GM12878 (cell line): ENCODE results near the gene CTH. TPM values are rescaled to one million over a fixed set of nuclear protein-coding genes. Genes with fewer than 3 reads are reported as not detected.
"Not testable (repeated sequence)": the region's sequence is repeated elsewhere in the genome, so short reads cannot be mapped to it uniquely, and the experiment has no call there.

Experiments used
- ATAC-seq: fragments of 200-7000 bp; cut with Tn5 transposase; 3 replicates; pipeline ENCODE4 v1.9.1; 2020; ENCODE audit warnings: mild to moderate bottlenecking, moderate library complexity
- BruUV-seq: library from RNA; stranded (reverse); fragments of 400-500 nt; replicated peaks from 2 replicates; lab custom pipeline; 2021; lab: Mats Ljungman, UMichigan
- CTCF ChIA-PET: fragments of 300-600 bp; sonication (Branson Sonifier 250); formaldehyde crosslinking; extraction: SDS; loops from one replicate; lab custom pipeline; 2021; ENCODE audit warnings: inconsistent platforms; lab: Yijun Ruan, JAX
- POLR2A ChIA-PET: fragments of 350-600 bp; formaldehyde crosslinking; extraction: SDS; loops from one replicate; lab custom pipeline; 2021; ENCODE audit warnings: inconsistent platforms; lab: Charles Lee
- RAD21 ChIA-PET: fragments of 300-600 bp; sonication (Branson Sonifier 250); formaldehyde crosslinking; loops from one replicate; lab custom pipeline; 2023; ENCODE audit warnings: antibody characterized with exemption; ENCODE audit not compliant: unreplicated experiment; lab: Charles Lee
- SMC1A ChIA-PET: fragments of 300-600 bp; sonication (Branson Sonifier 250); formaldehyde crosslinking; loops from one replicate; lab custom pipeline; 2023; ENCODE audit not compliant: unreplicated experiment, uncharacterized antibody; lab: Charles Lee
- DNase-seq: peaks from one replicate; pipeline ENCODE4 v3.0.0-alpha.2; 2011; ENCODE audit warnings: low read depth, low spot score
- FAIRE-seq: peaks from 3 replicates; lab custom pipeline; 2011; peaks lifted over from hg19 to GRCh38; lab: Jason Lieb, UNC
- H2AFZ ChIP-seq: 2 replicates; pipeline ENCODE4 v1.6.0; 2011; ENCODE audit warnings: low read depth, low read length, control low read depth; ENCODE audit not compliant: control insufficient read depth
- H3K27ac ChIP-seq: 2 replicates; pipeline ENCODE4 v1.5.1; 2011; ENCODE audit warnings: control low read depth; ENCODE audit not compliant: control insufficient read depth, insufficient read depth
- H3K27me3 ChIP-seq, 2 experiments: replicated peaks in 1 of 2; 2 replicates each; pipeline versions ENCODE4 v1.6.0 to v1.6.1; 2011; ENCODE audit warnings: low read length in 1 of 2; ENCODE audit not compliant: control insufficient read depth in 2 of 2, insufficient read depth in 2 of 2
- H3K36me3 ChIP-seq, 2 experiments: 2 replicates each; pipeline ENCODE4 v1.5.1; 2011; ENCODE audit warnings: low read length in 1 of 2; ENCODE audit not compliant: control insufficient read depth in 2 of 2, insufficient read depth in 2 of 2
- H3K4me1 ChIP-seq: 2 replicates; pipeline ENCODE4 v1.6.1; 2011; ENCODE audit warnings: mild to moderate bottlenecking, low read length, moderate library complexity, mixed read lengths; ENCODE audit not compliant: control insufficient read depth, insufficient read depth
- H3K4me2 ChIP-seq: 2 replicates; pipeline ENCODE4 v1.6.0; 2011; ENCODE audit warnings: control low read depth; ENCODE audit not compliant: control insufficient read depth, insufficient read depth
- H3K4me3 ChIP-seq: fragments of 200-600 bp; sonication (generic); 2 replicates; pipeline ENCODE4 v1.5.1; 2016
- H3K79me2 ChIP-seq: 2 replicates; pipeline ENCODE4 v1.6.0; 2011; ENCODE audit warnings: low read length; ENCODE audit not compliant: control insufficient read depth, insufficient read depth
- H3K9ac ChIP-seq: 2 replicates; pipeline ENCODE4 v1.8.0; 2011; ENCODE audit warnings: low read length, control low read depth, mixed read lengths; ENCODE audit not compliant: control insufficient read depth, insufficient read depth
- H3K9me3 ChIP-seq: replicated peaks from 3 replicates; pipeline ENCODE4 v1.5.1; 2011; ENCODE audit warnings: mild to moderate bottlenecking, low read length; ENCODE audit not compliant: control insufficient read depth, insufficient read depth
- H4K20me1 ChIP-seq: 2 replicates; pipeline ENCODE4 v1.6.0; 2011; ENCODE audit not compliant: control insufficient read depth, insufficient read depth
- ASH2L ChIP-seq: fragments of 300-600, 200-600 bp; sonication (generic); IDR thresholded peaks from 2 replicates; pipeline ENCODE4 v1.6.1; 2017; ENCODE audit warnings: low read depth, mild to moderate bottlenecking, borderline replicate concordance
- ATF7 ChIP-seq: fragments of 450-650 bp; IDR thresholded peaks from 2 replicates; pipeline ENCODE4 v1.6.1; 2016; ENCODE audit warnings: low read depth, mild to moderate bottlenecking
- HDGF ChIP-seq: fragments of 450-650 bp; IDR thresholded peaks from 2 replicates; pipeline ENCODE4 v1.6.1; 2016; ENCODE audit warnings: antibody characterized with exemption
- NR2C2 ChIP-seq: IDR thresholded peaks from 2 replicates; pipeline ENCODE4 v1.6.1; 2011; ENCODE audit warnings: borderline replicate concordance, low read depth; ENCODE audit not compliant: control insufficient read depth, insufficient read length
- ZBED1 ChIP-seq: IDR thresholded peaks from 2 replicates; pipeline ENCODE4 v1.6.1; 2016; ENCODE audit warnings: borderline replicate concordance
- WGBS: methylation state at CpG from one replicate; pipeline ENCODE4 v1.1.6; 2016; ENCODE audit warnings: low lambda C conversion rate; ENCODE audit not compliant: insufficient replicate concordance, insufficient coverage; ENCODE audit errors: missing lambda C conversion rate; 5-methylcytosine and 5-hydroxymethylcytosine counted together
- in situ Hi-C: fragments of 300-500 bp; cut with MboI; formaldehyde crosslinking; loops from 9 replicates; pipeline ENCODE4 v1.14.3; 2018; ENCODE audit warnings: mixed read lengths
- intact Hi-C: fragments of 100-400 bp; cut with micrococcal nuclease; formaldehyde crosslinking; loops from one replicate; pipeline ENCODE4 v1.14.2; 2022; ENCODE audit not compliant: unreplicated experiment
- polyA plus RNA-seq, 11 experiments: library from polyadenylated mRNA; depleted of rRNA in 4 of 11; unstranded in 6 of 11; stranded (reverse) in 5 of 11; fragments of >200 nt; fragmentation: Nextera tagmentation in 4 of 11; fragmentation: Illumina TruSeq in 1 of 11; extraction: Ambion mirVana in 4 of 11; extraction: Trizol in 1 of 11; gene quantifications; 1 replicate in 1 of 11; 2 replicates in 10 of 11; pipeline versions ENCODE4 v1.2.1 to v1.2.3, GENCODE V29; 2011 to 2016; ENCODE audit warnings: inconsistent platforms in 2 of 11, missing spikeins in 2 of 11, low read depth in 1 of 11
- total RNA-seq, 4 experiments: library from RNA; depleted of rRNA in 3 of 4; stranded (reverse); fragments of >200 nt in 3 of 4; fragmentation: Illumina TruSeq in 1 of 4; extraction: Trizol in 1 of 4; gene quantifications; 2 replicates each; pipeline versions ENCODE4 v1.2.1 to v1.2.3, GENCODE V29; 2013 to 2021
- TF ChIP-seq, protein P1 (sequence below): IDR thresholded peaks from 2 replicates; pipeline ENCODE4 v1.6.1; 2012; ENCODE audit warnings: low read depth, low read length, improper control_type of control experiment

CTH gene
- total and polyA plus RNA-seq, 10 of the 15 experiments (the other 5 are each of a cell fraction or from before 2014, with no cell fraction given): 6.3 to 17.5 (median 10.4) TPM

DNA sequence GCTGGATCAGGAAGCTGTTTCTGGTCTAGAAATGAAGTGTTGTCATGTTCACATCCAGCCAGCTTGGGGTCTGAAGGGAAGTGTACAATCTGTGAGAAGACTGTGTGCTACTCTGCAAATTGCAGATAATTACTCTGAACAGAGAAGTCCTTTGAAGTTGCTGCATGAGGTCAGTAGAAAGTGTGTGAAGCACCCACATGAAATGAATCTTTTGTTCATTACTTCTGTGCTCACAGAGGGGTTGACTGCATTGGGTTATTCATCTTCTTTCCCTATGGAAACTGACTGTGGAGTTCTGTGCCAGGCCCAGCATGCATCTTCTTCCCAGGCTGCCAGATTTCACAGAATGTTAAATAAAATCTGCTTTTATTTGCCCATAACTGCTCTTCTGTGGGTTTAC is 47.1 kb downstream of the CTH start:
- Histone ChIP-seq H3K4me2 (no peak overlapping the region), H3K9ac (no peak overlapping the region)
- RAD21 ChIA-PET: no interaction called here
- TF ChIP-seq ZBED1: no peak
- no peak for TF ChIP-seq HDGF
- TF ChIP-seq NR2C2: no peak
- TF ChIP-seq, protein P1, sequence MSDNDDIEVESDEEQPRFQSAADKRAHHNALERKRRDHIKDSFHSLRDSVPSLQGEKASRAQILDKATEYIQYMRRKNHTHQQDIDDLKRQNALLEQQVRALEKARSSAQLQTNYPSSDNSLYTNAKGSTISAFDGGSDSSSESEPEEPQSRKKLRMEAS: no peak
- TF ChIP-seq ATF7: no peak
- TF ChIP-seq, all 136 proteins: peak for 0
- intact Hi-C loops (no loop called here), in situ Hi-C loops (no loop called here)
- Histone ChIP-seq H4K20me1 (no peaks in the 10 kb centered on the region), H3K36me3 (no peaks in the 10 kb centered on the region), H2AFZ (no peak overlapping the region), H3K4me3 (no peak overlapping the region), H3K79me2 (no peaks in the 10 kb centered on the region), H3K9me3 (no peaks in the 10 kb centered on the region), H3K4me1 (no peaks in the 10 kb centered on the region), H3K27ac (no peak overlapping the region), H3K27me3 (no peaks in the 10 kb centered on the region)
- ChIA-PET SMC1A (interaction anchor here (1.0 to 1.2 kb wide), 2 partner anchors 58 to 105 kb away, joined by 4 read pairs; no protein-coding TSS in a partner anchor), CTCF (interaction anchor here (1.1 kb wide), 1 partner anchor 36 kb away, joined by 3 read pairs; no protein-coding TSS in a partner anchor), POLR2A (no interaction called here)
- no TSS peak for BruUV-seq
- ATAC-seq: no peak; the same call in 2 of the 3 replicates
- FAIRE-seq: no peak
- no peak for DNase-seq

DNA sequence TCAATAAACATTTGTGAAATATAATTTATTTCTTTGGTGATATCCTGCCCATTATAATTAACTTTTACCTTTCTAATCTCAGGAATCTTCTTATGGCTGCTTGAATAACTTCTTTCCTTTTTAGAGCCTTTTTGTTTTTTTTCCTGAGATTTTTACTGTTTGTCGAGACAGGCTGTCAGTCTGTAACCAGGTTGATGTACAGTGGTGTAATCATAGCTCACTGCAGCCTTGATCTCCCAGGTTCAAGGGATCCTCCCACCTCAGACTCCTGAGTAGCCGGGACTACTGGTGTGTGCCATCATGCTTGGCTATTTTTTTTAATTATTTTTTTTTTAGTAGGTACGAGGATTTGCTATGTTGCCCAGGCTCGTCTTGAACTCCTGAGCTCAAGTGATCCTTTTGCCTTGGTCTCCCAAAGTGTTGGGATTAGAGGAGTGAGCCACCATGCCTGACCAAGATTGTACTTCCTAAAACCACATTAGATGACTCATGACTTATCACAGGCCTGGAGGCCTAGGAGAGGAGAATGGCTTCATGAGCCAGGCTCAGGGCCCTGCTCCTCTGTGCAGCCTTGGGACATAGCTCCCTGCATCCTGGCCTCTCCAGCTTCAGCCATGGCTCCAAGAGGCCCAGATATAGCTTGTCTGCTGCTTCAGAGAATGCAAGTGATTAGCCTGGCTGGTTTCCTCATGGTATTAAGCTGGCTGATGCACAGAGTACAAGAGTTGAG is 48.6 kb downstream of the CTH start:
- FAIRE-seq (no peak), DNase-seq (no peak), ATAC-seq (no peak)
- H3K27me3 ChIP-seq: no peaks in the 10 kb centered on the region
- no peak overlapping the region for H3K4me3 ChIP-seq
- CTCF ChIA-PET: no interaction called here
- no peaks in the 10 kb centered on the region for H3K4me1 ChIP-seq
- H3K9me3 ChIP-seq: no peaks in the 10 kb centered on the region
- TF ChIP-seq ASH2L: no peak
- no peak overlapping the region for H2AFZ ChIP-seq
- intact Hi-C loops: no loop called here
- no peaks in the 10 kb centered on the region for H3K79me2 ChIP-seq
- SMC1A ChIA-PET: no interaction called here
- RAD21 ChIA-PET: no interaction called here
- in situ Hi-C loops: no loop called here
- H3K36me3 ChIP-seq: no peaks in the 10 kb centered on the region
- no peak overlapping the region for H3K4me2 ChIP-seq
- no peaks in the 10 kb centered on the region for H4K20me1 ChIP-seq
- POLR2A ChIA-PET: no interaction called here
- H3K27ac ChIP-seq: no peak overlapping the region
- WGBS: 14% methylated on average over 4 of the region's 4 CpGs
- no TSS peak for BruUV-seq
- no peak overlapping the region for H3K9ac ChIP-seq

DNA sequence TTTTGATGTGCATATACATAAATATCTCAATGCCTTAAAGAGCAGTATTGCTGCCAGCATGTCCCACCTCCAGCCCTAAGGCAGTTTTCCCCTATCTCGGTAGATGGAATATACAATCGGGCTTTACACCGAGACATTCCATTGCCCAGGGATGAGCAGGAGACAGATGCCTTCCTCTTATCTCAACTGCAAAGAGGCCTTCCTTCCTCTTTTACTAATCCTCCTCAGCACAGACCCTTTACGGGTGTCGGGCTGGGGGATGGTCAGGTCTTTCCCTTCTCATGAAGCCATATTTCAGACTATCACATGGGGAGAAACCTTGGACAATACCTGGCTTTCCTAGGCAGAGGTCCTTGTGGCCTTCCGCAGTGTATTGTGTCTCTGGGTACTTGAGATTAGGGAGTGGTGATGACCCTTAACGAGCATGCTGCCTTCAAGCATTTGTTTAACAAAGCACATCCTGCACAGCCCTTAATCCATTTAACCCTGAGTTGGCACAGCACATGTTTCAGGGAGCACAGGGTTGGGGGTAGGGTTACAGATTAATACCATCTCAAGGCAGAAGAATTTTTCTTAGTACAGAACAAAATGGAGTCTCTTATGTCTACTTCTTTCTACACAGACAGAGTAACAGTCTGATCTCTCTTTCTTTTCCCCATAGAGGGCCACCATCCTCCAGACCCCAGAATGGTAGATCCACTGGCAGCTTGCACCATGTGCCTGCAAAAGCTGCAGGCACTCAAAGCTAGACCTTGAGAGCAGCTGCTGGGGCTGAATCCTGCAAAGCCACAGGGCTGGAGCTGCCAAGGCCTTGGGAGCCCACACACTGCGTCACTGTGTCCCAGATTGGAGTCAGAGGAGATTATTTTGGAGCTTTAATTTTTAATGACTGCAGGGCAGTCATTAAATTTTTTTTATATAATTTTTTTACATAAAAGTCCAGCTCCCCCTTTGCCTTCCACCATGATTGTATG is 50.0 kb downstream of the CTH start:
- H3K27me3 ChIP-seq, H3K27ac ChIP-seq, RAD21 ChIA-PET, H3K4me3 ChIP-seq, in situ Hi-C loops, SMC1A ChIA-PET, CTCF ChIA-PET, H4K20me1 ChIP-seq, H3K79me2 ChIP-seq, BruUV-seq, H2AFZ ChIP-seq, H3K4me1 ChIP-seq, DNase-seq, FAIRE-seq, intact Hi-C loops, H3K9ac ChIP-seq, ATAC-seq, H3K36me3 ChIP-seq, H3K9me3 ChIP-seq, H3K4me2 ChIP-seq, POLR2A ChIA-PET: not testable (repeated sequence)
- WGBS: 65% methylated on average over 8 of the region's 8 CpGs
